Measurements from ENCODE around the gene NIT1. TPM values are rescaled to one million over a fixed set of nuclear protein-coding genes. Genes with fewer than 3 reads are reported as not detected.

The NIT1 gene
- total and polyA plus RNA-seq, 2 donors (not counting 3 experiments of a cell fraction or from before 2014, with no cell fraction given): 20.3 to 26.5 TPM

GRCh38 chr1:161073474-161074121 is 44.3 kb upstream of the NIT1 start:
- Histone ChIP-seq H3K9ac (replicated peaks; ENCODE audit: extremely low read depth, insufficient read depth, low read length) (no peak overlapping the region), H3K36me3 (ENCODE audit: control insufficient read depth in 2 of 2, extremely low read depth in 1 of 2, insufficient read depth in 2 of 2, low read length in 2 of 2) (no peaks in the 10 kb centered on the region), H3K4me3 (replicated peaks in 1 of 3; ENCODE audit: insufficient read depth in 1 of 3, low read depth in 1 of 3, low read length in 3 of 3) (no peak overlapping the region), H2AFZ (ENCODE audit: low read depth, low read length) (no peak overlapping the region), H3K9me3 (replicated peaks; ENCODE audit: control insufficient read depth, insufficient read depth, low read length) (no peaks in the 10 kb centered on the region), H3K27ac (ENCODE audit: insufficient read depth, low read depth, low read length) (no peak overlapping the region), H4K20me1 (replicated peaks; ENCODE audit: control insufficient read depth, extremely low read depth, insufficient read depth, low read length) (no peaks in the 10 kb centered on the region), H3K27me3 (ENCODE audit: control insufficient read depth in 2 of 2, insufficient read depth in 2 of 2, low read length in 2 of 2) (no peaks in the 10 kb centered on the region), H3K4me2 (ENCODE audit: insufficient read depth, low read length) (no peak overlapping the region), H3K4me1 (ENCODE audit: control insufficient read depth, extremely low read depth, insufficient read depth, low read length) (no peaks in the 10 kb centered on the region), H3K9me1 (replicated peaks; ENCODE audit: control insufficient read depth, extremely low read depth, insufficient read depth, low read length) (no peaks in the 10 kb centered on the region), H3K79me2 (ENCODE audit: control insufficient read depth, insufficient read depth, low read length) (no peaks in the 10 kb centered on the region)
- no peak for DNase-seq (ENCODE audit: low read depth, low spot score)
- no peak for FAIRE-seq
- CTCF ChIA-PET: interaction anchor here (1.9 kb wide), 1 partner anchor 11 kb away, joined by 6 read pairs; no protein-coding TSS in a partner anchor
- intact Hi-C loops (cut with micrococcal nuclease): no loop called here
- no TSS peak for BruUV-seq (replicated peaks)
- no peak for TF ChIP-seq MYC (IDR thresholded peaks at IDR 0.05; ENCODE audit: low read depth, low read length)
- no peak for TF ChIP-seq JUN (IDR thresholded peaks at IDR 0.05; ENCODE audit: borderline replicate concordance, insufficient read depth, insufficient read length, low read depth)
- TF ChIP-seq GATA2 (IDR thresholded peaks at IDR 0.05; ENCODE audit: insufficient read depth, insufficient read length, low read depth, low read length): no peak
- no peak for TF ChIP-seq POLR2A (IDR thresholded peaks at IDR 0.05; ENCODE audit: low read depth, low read length)
- TF ChIP-seq FOS (IDR thresholded peaks at IDR 0.05; ENCODE audit: borderline replicate concordance, insufficient read depth, low read length): no peak
- no peak for TF ChIP-seq MAX (IDR thresholded peaks at IDR 0.05; ENCODE audit: insufficient read depth, insufficient read length)
- TF ChIP-seq CTCF (IDR thresholded peaks at IDR 0.05; ENCODE audit: extremely low read depth in 1 of 2, insufficient read depth in 1 of 2, low read depth in 1 of 2, low read length in 2 of 2): no peak
- TF ChIP-seq POLR2AphosphoS5 (IDR thresholded peaks at IDR 0.05; ENCODE audit: insufficient read depth, low read depth, low read length): no peak
- TF ChIP-seq EZH2 (IDR thresholded peaks at IDR 0.05; ENCODE audit: borderline replicate concordance, low read depth, low read length, severe bottlenecking): no peak
- POLR2A ChIA-PET: no interaction called here
- dilution Hi-C loops (cut with MboI; ENCODE audit: extremely low pct_ligation_motif_present, low sequenced_read_pairs): no loop called here

Data from endothelial cell of umbilical vein (primary cell).